IMR-90 (cell line): ENCODE measurements around the gene PABPN1. TPM values are rescaled to one million over a fixed set of nuclear protein-coding genes. Genes with fewer than 3 reads are reported as not detected.

Source experiments
- ATAC-seq: fragments of 200-7000 bp; cut with Tn5 transposase; 2 replicates; pipeline ENCODE4 v1.9.1; 2020; ENCODE audit warnings: low read depth, mild to moderate bottlenecking, moderate library complexity
- BruUV-seq: library from RNA; stranded (reverse); fragments of 400-500 nt; replicated peaks from 2 replicates; lab custom pipeline; 2021; lab: Mats Ljungman, UMichigan
- CTCF ChIA-PET: fragments of 300-600 bp; formaldehyde crosslinking; extraction: SDS; loops from one replicate; lab custom pipeline; 2021; ENCODE audit warnings: antibody characterized with exemption; lab: Yijun Ruan, JAX
- POLR2A ChIA-PET: fragments of 300-600 bp; sonication (Branson Sonifier 250); formaldehyde crosslinking; loops from one replicate; lab custom pipeline; 2022; ENCODE audit warnings: antibody characterized with exemption; ENCODE audit not compliant: unreplicated experiment; lab: Charles Lee
- DNase-seq: peaks from one replicate; pipeline ENCODE4 v3.0.0; 2013
- H2AFZ ChIP-seq: replicated peaks from 2 replicates; pipeline ENCODE3; 2013; ENCODE audit warnings: low read length, mild to moderate bottlenecking; ENCODE audit not compliant: poor library complexity
- H2AK5ac ChIP-seq: 2 replicates; pipeline ENCODE4 v1.6.1; 2013; ENCODE audit warnings: low read depth, low read length, inconsistent platforms
- H2AK9ac ChIP-seq: replicated peaks from 2 replicates; pipeline ENCODE3; 2013; ENCODE audit warnings: mild to moderate bottlenecking, low read depth, low read length, moderate library complexity; ENCODE audit not compliant: poor library complexity
- H2BK120ac ChIP-seq: 2 replicates; pipeline ENCODE4 v1.6.1; 2013; ENCODE audit warnings: low read depth, low read length, inconsistent platforms
- H2BK15ac ChIP-seq: 3 replicates; pipeline ENCODE4 v1.6.1; 2013; ENCODE audit warnings: low read depth, low read length, inconsistent platforms
- H2BK20ac ChIP-seq: 2 replicates; pipeline ENCODE4 v1.6.1; 2013; ENCODE audit warnings: low read depth, mild to moderate bottlenecking, inconsistent platforms, low read length, moderate library complexity
- H2BK5ac ChIP-seq: 2 replicates; pipeline ENCODE4 v1.6.1; 2013; ENCODE audit warnings: mild to moderate bottlenecking, low read depth, low read length, inconsistent platforms; ENCODE audit not compliant: poor library complexity, severe bottlenecking
- H3K14ac ChIP-seq: replicated peaks from 2 replicates; pipeline ENCODE4 v1.6.1; 2013; ENCODE audit warnings: low read depth, low read length, inconsistent platforms
- H3K18ac ChIP-seq: 2 replicates; pipeline ENCODE4 v1.6.1; 2013; ENCODE audit warnings: low read depth, low read length, control low read depth
- H3K23ac ChIP-seq: 2 replicates; pipeline ENCODE4 v1.6.1; 2013; ENCODE audit warnings: low read depth, low read length, inconsistent platforms
- H3K27ac ChIP-seq: 2 replicates; pipeline ENCODE4 v1.5.1; 2013; ENCODE audit warnings: mild to moderate bottlenecking, control low read depth, low read length; ENCODE audit not compliant: insufficient read depth
- H3K27me3 ChIP-seq: 2 replicates; pipeline ENCODE4 v1.6.1; 2013; ENCODE audit warnings: low read length; ENCODE audit not compliant: control insufficient read depth, insufficient read depth
- H3K36me3 ChIP-seq: 2 replicates; pipeline ENCODE4 v1.6.1; 2013; ENCODE audit warnings: low read length, mixed read lengths; ENCODE audit not compliant: control insufficient read depth, insufficient read depth
- H3K4ac ChIP-seq: 2 replicates; pipeline ENCODE4 v1.6.1; 2013; ENCODE audit warnings: low read depth, low read length, inconsistent platforms
- H3K4me1 ChIP-seq: 2 replicates; pipeline ENCODE4 v1.6.1; 2013; ENCODE audit warnings: low read length, mixed read lengths; ENCODE audit not compliant: control insufficient read depth, insufficient read depth
- H3K4me2 ChIP-seq: 2 replicates; pipeline ENCODE4 v1.6.1; 2013; ENCODE audit warnings: low read depth, mild to moderate bottlenecking, control low read depth, low read length, moderate library complexity
- H3K4me3 ChIP-seq: 2 replicates; pipeline ENCODE4 v1.5.1; 2013; ENCODE audit warnings: low read depth, mild to moderate bottlenecking, control low read depth, low read length, moderate library complexity; ENCODE audit not compliant: insufficient read depth
- H3K56ac ChIP-seq: 2 replicates; pipeline ENCODE4 v1.6.1; 2013; ENCODE audit warnings: low read length, inconsistent platforms; ENCODE audit not compliant: insufficient read depth; ENCODE audit errors: extremely low read depth
- H3K79me1 ChIP-seq, 2 experiments: 2 replicates each; pipeline ENCODE4 v1.6.1; 2013; ENCODE audit warnings: low read length in 2 of 2, inconsistent platforms in 1 of 2, low read depth in 1 of 2
- H3K9ac ChIP-seq: 2 replicates; pipeline ENCODE4 v1.6.1; 2013; ENCODE audit warnings: low read depth, low read length, control low read depth
- H3K9me1 ChIP-seq: 2 replicates; pipeline ENCODE4 v1.6.1; 2013; ENCODE audit warnings: low read length, inconsistent platforms; ENCODE audit not compliant: insufficient read depth
- H3K9me3 ChIP-seq: 2 replicates; pipeline ENCODE4 v1.6.1; 2013; ENCODE audit warnings: low read length; ENCODE audit not compliant: control insufficient read depth, insufficient read depth
- H4K20me1 ChIP-seq: 2 replicates; pipeline ENCODE4 v1.6.1; 2013; ENCODE audit warnings: low read length, inconsistent platforms; ENCODE audit not compliant: insufficient read depth
- H4K5ac ChIP-seq: 2 replicates; pipeline ENCODE4 v1.6.1; 2013; ENCODE audit warnings: mild to moderate bottlenecking, low read depth, low read length, control low read depth
- H4K8ac ChIP-seq, 2 experiments: 2 replicates each; pipeline ENCODE4 v1.6.1; 2013; ENCODE audit warnings: low read depth in 2 of 2, low read length in 2 of 2, control low read depth in 1 of 2, inconsistent platforms in 1 of 2
- H4K91ac ChIP-seq: 2 replicates; pipeline ENCODE4 v1.6.1; 2013; ENCODE audit warnings: low read depth, low read length, inconsistent platforms; ENCODE audit not compliant: insufficient read depth
- BHLHE40 ChIP-seq: fragments of 150-350 bp; IDR thresholded peaks from 2 replicates; pipeline ENCODE4 v1.6.1; 2016; ENCODE audit warnings: mild to moderate bottlenecking, low read depth, low read length
- CHD1 ChIP-seq: IDR thresholded peaks from 2 replicates; pipeline ENCODE4 v1.6.1; 2012; ENCODE audit warnings: low read depth, low read length, improper control_type of control experiment
- ELK1 ChIP-seq: fragments of 150-350 bp; IDR thresholded peaks from 2 replicates; pipeline ENCODE4 v1.6.1; 2016; ENCODE audit warnings: low read depth, mild to moderate bottlenecking, low read length, moderate library complexity, borderline replicate concordance
- FOS ChIP-seq: fragments of 150-350 bp; IDR thresholded peaks from 2 replicates; pipeline ENCODE4 v1.6.1; 2016; ENCODE audit warnings: low read depth, low read length
- MAZ ChIP-seq: IDR thresholded peaks from 2 replicates; pipeline ENCODE4 v1.6.1; 2012; ENCODE audit warnings: low read depth, mild to moderate bottlenecking, low read length, improper control_type of control experiment, moderate library complexity, borderline replicate concordance
- MXI1 ChIP-seq: IDR thresholded peaks from 2 replicates; pipeline ENCODE4 v1.6.1; 2012; ENCODE audit warnings: low read depth, mild to moderate bottlenecking, low read length, moderate library complexity, borderline replicate concordance
- POLR2A ChIP-seq: IDR thresholded peaks from 2 replicates; pipeline ENCODE4 v1.6.1; 2012; ENCODE audit warnings: mild to moderate bottlenecking, low read depth, low read length
- RFX5 ChIP-seq: IDR thresholded peaks from 2 replicates; pipeline ENCODE4 v1.8.0; 2012; ENCODE audit warnings: low read depth, mild to moderate bottlenecking, low read length, moderate library complexity
- WGBS, 2 experiments: methylation state at CpG; one replicate each; pipeline versions ENCODE4 v1.1.5 to v1.1.7; 2013; ENCODE audit warnings: missing lambda C conversion rate in 2 of 2; ENCODE audit not compliant: insufficient read length in 1 of 2; ENCODE audit errors: extremely low coverage in 2 of 2; 5-methylcytosine and 5-hydroxymethylcytosine counted together
- dilution Hi-C: fragments of 300-500 bp; cut with HindIII; formaldehyde crosslinking; loops from one replicate; pipeline ENCODE4 v1.14.3; 2018; ENCODE audit warnings: low sequenced_read_pairs; ENCODE audit not compliant: unreplicated experiment
- in situ Hi-C: fragments of 300-500 bp; cut with MboI; formaldehyde crosslinking; loops from 3 replicates; pipeline ENCODE4 v1.14.3; 2019; ENCODE audit warnings: low sequenced_read_pairs, inconsistent platforms, mixed read lengths
- intact Hi-C: fragments of 100-400 bp; cut with micrococcal nuclease; formaldehyde crosslinking; loops from 2 replicates; pipeline ENCODE4 v1.10.0; 2022
- polyA plus RNA-seq, 3 experiments: library from polyadenylated mRNA; depleted of rRNA; stranded (reverse); fragments of >200 nt; gene quantifications; 2 replicates each; pipeline ENCODE4 v1.2.3, GENCODE V29; 2012; ENCODE audit warnings: low replicate concordance in 1 of 3
- total RNA-seq: library from RNA; depleted of rRNA; stranded (reverse); fragments of >200 nt; gene quantifications from 2 replicates; pipeline ENCODE4 v1.2.3, GENCODE V29; 2012
- TF ChIP-seq, protein P1 (sequence below): fragments of 150-350 bp; IDR thresholded peaks from 2 replicates; pipeline ENCODE4 v1.6.1; 2017; ENCODE audit warnings: mild to moderate bottlenecking, antibody characterized with exemption, low read length, low read depth

Gene PABPN1
- total and polyA plus RNA-seq, 2 of the 4 experiments (the other 2 are of a cell fraction), result 104 to 211 TPM

DNA sequence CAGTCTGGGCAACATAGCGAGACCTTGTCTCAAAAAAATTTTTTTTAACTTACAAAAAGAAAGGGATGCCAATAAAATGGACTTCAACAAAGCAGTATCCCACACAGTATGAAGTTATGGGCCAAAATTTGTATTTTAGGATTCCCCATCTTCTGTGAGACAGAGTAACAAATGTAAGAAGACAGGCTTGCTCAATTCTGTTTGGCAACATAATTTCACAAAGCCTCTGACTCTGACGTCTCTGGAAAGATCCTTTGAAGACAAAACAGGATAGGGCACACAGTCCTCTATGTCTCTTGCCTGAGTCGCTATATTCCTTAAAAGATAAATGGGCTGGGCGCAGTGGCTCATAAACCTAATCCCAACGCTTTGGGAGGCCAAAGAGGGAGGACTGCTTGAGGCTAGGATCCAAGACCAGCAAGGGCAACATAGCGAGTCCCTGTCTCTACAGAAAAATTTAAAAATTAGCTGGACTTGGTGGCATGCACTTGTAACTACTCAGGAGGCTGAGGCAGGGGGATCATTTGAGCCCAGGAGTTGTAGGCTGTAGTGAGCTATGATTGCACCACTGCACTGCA is 34.3 kb upstream of the PABPN1 start:
- H2BK5ac ChIP-seq, result peak overlapping the region; percentile 44
- H2AK5ac ChIP-seq, result no peak overlapping the region
- ATAC-seq (no peak), DNase-seq (no peak)
- no peak for TF ChIP-seq FOS
- no peak for TF ChIP-seq BHLHE40
- no peak for TF ChIP-seq MXI1
- no peak for TF ChIP-seq MAZ
- no peak for TF ChIP-seq ELK1
- no peak for TF ChIP-seq CHD1
- TF ChIP-seq, protein P1, sequence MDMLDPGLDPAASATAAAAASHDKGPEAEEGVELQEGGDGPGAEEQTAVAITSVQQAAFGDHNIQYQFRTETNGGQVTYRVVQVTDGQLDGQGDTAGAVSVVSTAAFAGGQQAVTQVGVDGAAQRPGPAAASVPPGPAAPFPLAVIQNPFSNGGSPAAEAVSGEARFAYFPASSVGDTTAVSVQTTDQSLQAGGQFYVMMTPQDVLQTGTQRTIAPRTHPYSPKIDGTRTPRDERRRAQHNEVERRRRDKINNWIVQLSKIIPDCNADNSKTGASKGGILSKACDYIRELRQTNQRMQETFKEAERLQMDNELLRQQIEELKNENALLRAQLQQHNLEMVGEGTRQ, result no peak
- no peak for TF ChIP-seq POLR2A
- TF ChIP-seq RFX5, result no peak
- BruUV-seq, result no TSS peak
- dilution Hi-C loops, result no loop called here
- no peaks in the 10 kb centered on the region for H3K9me3 ChIP-seq
- peak overlapping the region; percentile 35 for H3K9ac ChIP-seq
- 90% methylated on average over 2 of the region's 6 CpGs; no CpG with 5 or more reads in 1 of the 2 experiments for WGBS, 2 experiments
- no peaks in the 10 kb centered on the region for H3K36me3 ChIP-seq
- H3K56ac ChIP-seq, result 0 out of 2 replicates have a peak overlapping the region, but pooled peaks have one; percentile 20
- peak overlapping the region; percentile 46 for H3K27ac ChIP-seq
- H2AFZ ChIP-seq, result peak overlapping the region; percentile 97
- H3K14ac ChIP-seq, result peak overlapping the region; percentile 79; the same call in 1 of the 2 replicates
- H2BK20ac ChIP-seq, result no peak overlapping the region
- H2BK15ac ChIP-seq, result no peak overlapping the region
- no peak overlapping the region for H4K91ac ChIP-seq
- H3K27me3 ChIP-seq, result no peaks in the 10 kb centered on the region; the same call in 1 of the 2 replicates
- H3K4me1 ChIP-seq, result peaks cover 7% of the 10 kb centered on the region
- H4K5ac ChIP-seq, result peak overlapping the region; percentile 54
- H3K23ac ChIP-seq, result peak overlapping the region; percentile 40; the same call in 1 of the 2 replicates
- ChIA-PET POLR2A (no interaction called here), CTCF (no interaction called here)
- H3K18ac ChIP-seq, result no peak overlapping the region; the same call in 1 of the 2 replicates
- intact Hi-C loops, result loop anchor here (1.0 kb wide), 1 partner anchor 34 kb away; the partner anchor contains the start of gene PABPN1
- peak overlapping the region; percentile 72 to 89 for H4K8ac ChIP-seq
- no peaks in the 10 kb centered on the region for H4K20me1 ChIP-seq
- H3K4ac ChIP-seq, result peak overlapping the region; percentile 61; the same call in 1 of the 2 replicates
- peak overlapping the region; percentile 90 for H3K4me2 ChIP-seq
- in situ Hi-C loops, result no loop called here
- H3K9me1 ChIP-seq, result peaks cover 6% of the 10 kb centered on the region; the same call in 1 of the 2 replicates
- H2BK120ac ChIP-seq, result 0 out of 2 replicates have a peak overlapping the region, but pooled peaks have one; percentile 36
- peaks cover 10 to 16% of the 10 kb centered on the region in 2 experiments; a peak in 3 of 4 replicates for H3K79me1 ChIP-seq
- H2AK9ac ChIP-seq, result no peak overlapping the region
- peak overlapping the region; percentile 59 for H3K4me3 ChIP-seq
